Right atrium auricular region (tissue), 2 donors: ENCODE measurements around the gene IMP3. TPM values are rescaled to one million over a fixed set of nuclear protein-coding genes. Genes with fewer than 3 reads are reported as not detected.
A peak's percentile ranks its signal among the peaks of the same experiment; 100 is the strongest.

Experiments
- DNase-seq: peaks from one replicate; pipeline ENCODE4 v3.0.0-alpha.2; 2019; ENCODE audit warnings: low spot score
- H3K27ac ChIP-seq, 2 donors: fragments of 200-600 bp; sonication (generic); 1 replicate in 1 of 2; 2 replicates in 1 of 2; pipeline ENCODE4 v1.5.1; 2016 to 2019
- H3K27me3 ChIP-seq, 2 donors: fragments of 200-600 bp; sonication (generic); one replicate each; pipeline versions ENCODE4 v1.5.1 to v1.6.0; 2017 to 2019
- H3K36me3 ChIP-seq: fragments of 200-600 bp; sonication (generic); one replicate; pipeline ENCODE4 v1.5.1; 2016
- H3K4me1 ChIP-seq, 2 donors: fragments of 200-600 bp; sonication (generic); one replicate each; pipeline versions ENCODE4 v1.5.1 to v1.6.0; 2017 to 2019
- H3K4me3 ChIP-seq, 2 donors: fragments of 200-600 bp; sonication (generic); 1 replicate in 1 of 2; 2 replicates in 1 of 2; pipeline ENCODE4 v1.5.1; 2017 to 2019; ENCODE audit warnings: mild to moderate bottlenecking in 1 of 2, moderate library complexity in 1 of 2
- H3K9me3 ChIP-seq, 2 donors: fragments of 200-600 bp; sonication (generic); one replicate each; pipeline ENCODE4 v1.5.1; 2019
- total RNA-seq, 2 donors: library from RNA; depleted of rRNA; stranded (reverse); fragments of >200 nt; gene quantifications; one replicate each; pipeline ENCODE4 v1.1.0, GENCODE V29; 2016
- TF ChIP-seq, protein P1 (sequence below), 2 donors: fragments of 200-600 bp; sonication (generic); IDR thresholded peaks; one replicate each; pipeline ENCODE4 v1.5.1; 2019; ENCODE audit warnings: antibody characterized with exemption in 2 of 2

IMP3 gene
- total RNA-seq, 2 donors from 2014 or later: 71.2 to 119 TPM

- Histone ChIP-seq H3K27ac (no peak overlapping the region), H3K4me3 (no peak overlapping the region), H3K36me3 (no peaks in the 10 kb centered on the region), H3K4me1 (peaks cover 0 to 44% of the 10 kb centered on the region in 2 donors), H3K27me3 (no peaks in the 10 kb centered on the region), H3K9me3 (no peaks in the 10 kb centered on the region)
- TF ChIP-seq, protein P1, sequence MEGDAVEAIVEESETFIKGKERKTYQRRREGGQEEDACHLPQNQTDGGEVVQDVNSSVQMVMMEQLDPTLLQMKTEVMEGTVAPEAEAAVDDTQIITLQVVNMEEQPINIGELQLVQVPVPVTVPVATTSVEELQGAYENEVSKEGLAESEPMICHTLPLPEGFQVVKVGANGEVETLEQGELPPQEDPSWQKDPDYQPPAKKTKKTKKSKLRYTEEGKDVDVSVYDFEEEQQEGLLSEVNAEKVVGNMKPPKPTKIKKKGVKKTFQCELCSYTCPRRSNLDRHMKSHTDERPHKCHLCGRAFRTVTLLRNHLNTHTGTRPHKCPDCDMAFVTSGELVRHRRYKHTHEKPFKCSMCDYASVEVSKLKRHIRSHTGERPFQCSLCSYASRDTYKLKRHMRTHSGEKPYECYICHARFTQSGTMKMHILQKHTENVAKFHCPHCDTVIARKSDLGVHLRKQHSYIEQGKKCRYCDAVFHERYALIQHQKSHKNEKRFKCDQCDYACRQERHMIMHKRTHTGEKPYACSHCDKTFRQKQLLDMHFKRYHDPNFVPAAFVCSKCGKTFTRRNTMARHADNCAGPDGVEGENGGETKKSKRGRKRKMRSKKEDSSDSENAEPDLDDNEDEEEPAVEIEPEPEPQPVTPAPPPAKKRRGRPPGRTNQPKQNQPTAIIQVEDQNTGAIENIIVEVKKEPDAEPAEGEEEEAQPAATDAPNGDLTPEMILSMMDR (IDR thresholded peaks at IDR 0.05): no peak
- DNase-seq: no peak
These were observed 1.6 kb upstream of the IMP3 start for GRCh38 chr15:75641603-75642002.

DNA sequence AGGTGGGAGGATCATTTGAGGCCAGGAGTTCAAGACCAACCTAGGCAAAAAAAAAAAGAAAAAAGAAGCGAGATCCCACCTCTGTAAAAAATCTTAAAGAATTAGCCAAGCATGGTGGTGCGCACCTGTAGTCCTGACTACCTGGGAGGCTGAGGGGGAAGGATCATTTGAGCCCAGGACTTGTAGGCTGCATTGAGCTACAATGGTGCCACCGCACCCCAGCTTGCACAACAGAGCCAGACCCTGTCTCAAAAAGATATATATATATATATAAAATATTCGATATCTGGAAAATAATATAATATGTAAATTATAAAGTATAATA is 1.1 kb upstream of the IMP3 start:
- H3K27me3 ChIP-seq: no peaks in the 10 kb centered on the region
- no peaks in the 10 kb centered on the region for H3K36me3 ChIP-seq
- no peak overlapping the region for H3K27ac ChIP-seq
- no peaks in the 10 kb centered on the region for H3K9me3 ChIP-seq
- no peak overlapping the region for H3K4me3 ChIP-seq
- no peak for DNase-seq
- TF ChIP-seq, protein P1 (IDR thresholded peaks at IDR 0.05): no peak
- H3K4me1 ChIP-seq: peaks cover 0 to 40% of the 10 kb centered on the region in 2 donors

DNA sequence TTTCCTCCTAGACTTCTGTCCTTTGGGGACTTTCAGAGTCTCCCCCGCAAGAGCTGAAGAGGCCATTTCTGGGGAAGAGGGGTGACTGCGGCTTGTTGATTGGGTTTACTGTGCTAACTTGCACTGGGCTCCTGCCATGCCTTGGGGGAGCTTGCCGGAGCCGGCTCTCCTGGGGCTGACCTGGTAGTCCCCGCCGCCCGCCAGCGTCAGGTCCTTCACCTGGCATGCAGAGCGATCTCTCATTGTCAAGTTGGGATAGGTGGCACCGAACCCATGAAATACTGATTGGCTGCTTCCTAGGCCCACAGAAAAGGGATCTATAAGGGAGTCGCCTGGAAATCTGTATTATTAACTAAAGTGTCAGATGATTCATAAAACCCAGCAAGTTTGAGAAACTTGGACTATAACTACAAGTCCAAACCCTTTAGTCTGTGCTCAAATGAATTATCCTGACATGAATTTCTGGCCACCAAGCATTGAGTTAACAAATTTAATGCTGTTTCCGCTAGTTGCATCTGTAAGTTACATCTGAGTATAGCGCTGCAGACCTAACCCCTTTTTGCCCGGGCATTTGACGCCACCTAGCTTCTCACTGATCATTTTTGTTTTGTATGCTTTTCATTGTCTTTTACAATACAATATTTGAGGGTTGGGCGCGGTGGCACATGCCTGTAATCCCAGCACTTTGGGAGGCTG is 607 bp upstream of the IMP3 start:
- H3K36me3 ChIP-seq: no peaks in the 10 kb centered on the region
- H3K9me3 ChIP-seq: no peaks in the 10 kb centered on the region
- DNase-seq: no peak
- peaks cover 0 to 35% of the 10 kb centered on the region in 2 donors for H3K4me1 ChIP-seq
- H3K27ac ChIP-seq: peak overlapping the region; percentile 93 to 94
- H3K4me3 ChIP-seq: peak overlapping the region; percentile 80 to 93
- TF ChIP-seq, protein P1 (IDR thresholded peaks at IDR 0.05): no peak
- H3K27me3 ChIP-seq: no peaks in the 10 kb centered on the region

- TF ChIP-seq, protein P1 (IDR thresholded peaks at IDR 0.05): no peak
- H3K27ac ChIP-seq: peak overlapping the region; percentile 93 to 94
- H3K4me1 ChIP-seq: peaks cover 0 to 35% of the 10 kb centered on the region in 2 donors
- H3K36me3 ChIP-seq: no peaks in the 10 kb centered on the region
- no peaks in the 10 kb centered on the region for H3K27me3 ChIP-seq
- no peak for DNase-seq
- H3K9me3 ChIP-seq: no peaks in the 10 kb centered on the region
- peak overlapping the region; percentile 80 to 93 for H3K4me3 ChIP-seq
These were observed 774 bp downstream of the IMP3 start for GRCh38 chr15:75639191-75639708.

- Histone ChIP-seq H3K9me3 (no peaks in the 10 kb centered on the region), H3K27me3 (no peaks in the 10 kb centered on the region), H3K27ac (peak overlapping the region; percentile 93 to 94), H3K4me1 (peaks cover 0 to 35% of the 10 kb centered on the region in 2 donors), H3K4me3 (no peak overlapping the region), H3K36me3 (no peaks in the 10 kb centered on the region)
- DNase-seq: no peak
- TF ChIP-seq, protein P1 (IDR thresholded peaks at IDR 0.05): no peak
These were observed 2.6 kb downstream of the IMP3 start for GRCh38 chr15:75637245-75638009.
